T-helper 1 cell (primary cell): ENCODE results near the gene SP140.
"Not testable (repeated sequence)": the region's sequence is repeated elsewhere in the genome, so short reads cannot be mapped to it uniquely, and the experiment has no call there.

Experiments used
- DNase-seq, 5 donors: peaks; one replicate each; pipeline ENCODE4 v3.0.0-alpha.2; 2012 to 2020

SP140 gene

DNA sequence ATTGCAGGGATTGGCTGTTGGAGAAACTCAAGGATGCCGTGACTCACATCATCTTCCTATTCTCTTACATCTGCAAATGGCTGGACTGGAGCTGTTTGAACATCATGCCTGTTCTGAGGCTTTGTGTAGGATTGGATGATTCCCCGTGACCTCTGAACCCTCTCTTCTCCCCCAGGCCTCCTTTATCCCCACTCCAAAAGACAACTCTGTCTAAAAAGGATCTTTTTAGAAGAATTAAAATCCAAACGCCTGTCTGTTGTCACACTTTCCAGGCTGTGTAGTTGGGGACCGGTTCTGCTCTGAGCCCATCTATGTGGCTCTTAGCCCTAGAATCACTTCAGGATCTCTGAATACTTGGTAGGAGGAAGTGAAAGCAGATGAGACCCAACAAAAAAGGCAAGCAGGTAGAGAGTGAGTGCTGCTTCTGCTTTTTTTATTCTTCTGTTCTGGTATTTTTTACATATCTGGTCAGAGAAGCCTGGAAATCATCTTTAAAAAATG is 565 bp downstream of the SP140 start:
- peak in 1 of 5 donors; percentile 53 for DNase-seq

DNA sequence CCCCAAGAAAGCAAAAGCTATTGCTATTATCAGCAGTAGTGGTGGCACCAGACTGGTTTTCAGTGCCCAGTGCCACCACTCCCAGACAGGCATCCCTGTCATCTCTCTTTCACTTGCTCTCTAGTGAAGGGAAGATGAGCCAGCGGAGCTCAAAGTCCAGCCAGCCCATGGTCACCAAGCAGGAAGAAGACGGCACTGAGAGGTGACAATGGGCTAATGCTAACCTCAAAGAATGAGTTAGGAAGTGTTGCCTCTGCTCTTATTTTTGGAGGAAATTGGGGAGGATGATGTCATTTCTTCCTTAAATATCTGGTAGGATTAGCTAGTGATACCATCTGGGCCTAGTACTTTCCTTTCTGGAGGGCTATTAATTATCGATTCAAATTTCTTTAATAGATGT is 1.7 kb downstream of the SP140 start:
- no peak for DNase-seq

DNA sequence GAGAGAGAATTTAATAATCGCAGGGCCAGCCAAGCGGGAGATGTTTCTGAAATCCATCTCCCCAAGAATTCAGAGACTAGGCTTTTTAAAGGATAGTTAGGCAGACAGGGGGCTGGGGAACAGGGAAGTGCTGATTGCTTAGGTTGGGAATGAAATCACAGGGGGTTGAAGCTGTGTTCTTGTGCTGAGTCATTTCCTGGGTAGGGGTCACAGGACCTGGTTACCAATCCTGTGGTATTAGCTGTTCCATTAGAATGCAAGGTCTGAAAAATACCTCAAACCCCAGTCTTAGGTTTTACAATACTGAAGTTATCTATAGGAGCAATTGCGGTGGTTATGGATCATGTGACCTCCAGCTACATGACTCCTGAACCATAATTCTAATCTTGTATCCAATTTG is 4.6 kb downstream of the SP140 start:
- DNase-seq, result peak in 1 of 5 donors; percentile 38

DNA sequence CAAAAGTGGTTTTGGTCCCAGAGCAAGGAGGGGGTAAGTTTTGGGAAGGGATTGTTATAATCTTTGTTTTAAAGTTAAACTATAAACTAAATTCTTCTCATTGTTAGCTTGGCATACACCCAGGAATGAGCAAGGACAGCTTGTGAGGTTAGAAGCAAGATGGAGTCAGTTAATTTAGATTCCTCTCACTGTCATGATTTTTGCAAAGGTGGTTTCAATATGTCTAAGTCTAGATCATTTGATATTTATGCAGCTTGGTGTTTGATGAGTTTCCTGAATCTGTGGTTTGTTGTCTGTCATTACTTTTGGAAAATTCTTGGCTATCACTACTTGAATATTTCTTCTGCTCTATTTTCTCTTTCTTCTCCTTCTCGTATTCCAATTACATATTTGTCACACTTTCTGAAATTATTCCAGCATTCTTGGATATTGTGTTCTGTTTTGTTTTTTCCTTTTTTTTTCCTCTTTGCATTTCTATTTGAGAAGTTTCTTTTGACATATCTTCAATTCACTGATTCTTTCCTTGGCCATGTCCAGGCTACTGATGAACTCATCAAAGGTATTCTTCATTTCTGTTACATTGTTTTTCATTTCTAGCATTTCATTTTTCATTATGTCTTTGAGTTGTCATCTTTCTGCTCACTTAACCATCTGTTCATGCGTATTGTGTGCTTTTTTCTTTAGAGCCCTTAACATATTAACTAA is 5.1 kb downstream of the SP140 start:
- no peak for DNase-seq

DNA sequence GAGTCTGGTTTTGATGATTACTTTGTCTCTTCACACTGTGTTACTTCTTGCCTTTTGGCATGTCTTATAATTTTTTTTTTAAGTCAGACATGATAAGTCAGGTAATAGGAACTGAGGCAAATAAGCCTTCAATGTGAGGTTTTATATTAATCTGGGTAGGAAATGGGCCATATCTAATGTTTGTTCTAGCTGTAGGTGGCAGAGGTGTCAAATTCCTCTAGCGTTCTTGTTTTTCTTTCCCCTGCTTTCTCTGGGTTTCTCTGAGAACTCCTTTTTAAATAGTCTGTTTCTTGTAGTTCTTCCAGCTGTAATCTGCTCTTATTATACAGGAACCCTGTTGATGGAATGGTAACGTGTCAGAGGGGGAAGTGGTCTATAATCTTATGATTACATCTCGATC is 5.7 kb downstream of the SP140 start:
- DNase-seq, result no peak

DNA sequence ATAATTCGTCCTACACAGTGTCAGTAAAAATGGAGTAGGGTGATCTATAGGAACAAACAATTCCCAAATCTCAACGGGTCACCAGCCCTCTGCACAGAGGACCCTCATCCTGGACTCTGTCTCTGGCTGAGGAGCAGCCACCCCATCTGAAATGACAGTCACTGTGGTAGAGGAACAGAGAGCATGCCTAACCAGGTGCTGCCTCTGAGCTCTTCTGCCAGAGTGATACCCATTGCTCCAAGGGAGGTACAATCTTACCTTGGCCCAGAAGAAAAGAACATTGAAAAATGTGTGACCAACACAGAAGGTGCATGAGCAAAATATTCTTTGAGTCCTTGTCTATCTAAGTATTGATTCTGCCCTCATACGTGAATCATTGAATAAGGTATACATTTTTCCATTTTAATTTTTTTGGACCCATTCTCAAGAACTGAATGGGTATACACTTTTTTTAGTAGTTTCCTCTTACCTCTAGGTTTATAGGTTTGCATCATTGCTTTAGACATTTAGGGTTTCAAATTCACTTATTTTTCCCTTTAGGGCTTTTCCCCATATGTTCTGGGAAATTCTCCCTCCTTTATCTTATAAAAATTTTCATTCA is 8.7 kb downstream of the SP140 start:
- DNase-seq, result no peak

DNA sequence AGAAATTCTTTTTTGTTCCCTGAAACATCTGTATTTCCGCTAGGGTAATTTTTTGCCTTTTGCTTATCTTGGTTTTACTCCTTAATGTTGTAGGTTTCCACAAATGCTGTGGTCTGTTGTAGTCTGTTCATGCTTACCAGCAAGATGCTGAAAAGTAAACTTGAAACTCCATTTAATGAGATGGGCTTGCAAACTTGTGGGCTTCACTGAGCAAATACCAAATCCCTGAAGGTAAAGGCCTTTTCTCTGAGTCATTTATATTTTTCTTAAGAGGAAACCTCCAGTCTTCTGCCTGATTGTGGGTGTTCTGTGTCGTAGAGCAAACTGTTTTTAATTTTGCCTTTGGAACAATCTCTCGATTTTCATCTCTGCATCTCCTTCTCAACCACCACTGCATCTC is 9.3 kb downstream of the SP140 start:
- peak in 1 of 5 donors; percentile 75 for DNase-seq

DNA sequence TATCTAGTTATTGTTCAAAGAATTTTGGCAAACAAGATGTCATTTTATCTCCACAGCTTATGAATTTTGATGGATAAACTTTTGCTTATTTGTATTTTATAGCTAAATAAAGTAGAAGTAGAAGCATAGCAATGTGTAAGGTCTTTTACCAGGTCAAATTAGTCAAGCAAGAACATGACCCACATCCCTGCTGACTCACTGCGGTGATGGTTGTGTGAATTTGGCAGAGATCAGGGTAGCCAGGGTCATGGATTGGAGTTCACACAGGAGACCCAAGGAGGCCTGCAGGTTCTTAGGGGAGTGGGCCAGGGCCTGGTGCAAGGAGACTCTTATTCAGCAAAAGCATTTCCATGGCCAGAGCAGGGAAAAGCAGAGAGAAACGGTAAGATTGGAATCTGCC is 18.7 kb downstream of the SP140 start:
- DNase-seq, result no peak

DNA sequence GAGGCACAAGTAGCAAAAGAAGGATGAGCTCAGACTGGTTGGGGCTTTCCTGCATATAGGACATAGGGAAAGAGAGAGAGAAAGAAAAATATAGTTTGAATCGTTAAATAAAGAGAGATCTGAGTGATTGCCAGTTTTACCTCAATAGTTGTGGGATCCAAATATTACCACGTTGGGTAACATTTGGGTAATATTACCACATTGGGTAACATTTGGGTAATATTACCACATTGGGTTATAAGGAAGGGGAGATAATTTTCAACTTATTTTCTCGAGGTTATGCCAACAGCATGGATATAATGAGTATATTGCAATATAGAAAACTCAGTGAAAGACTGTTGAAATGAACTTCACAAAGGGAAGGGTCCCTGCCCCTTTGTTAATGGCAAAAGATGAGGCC is 20.7 kb downstream of the SP140 start:
- no peak for DNase-seq

DNA sequence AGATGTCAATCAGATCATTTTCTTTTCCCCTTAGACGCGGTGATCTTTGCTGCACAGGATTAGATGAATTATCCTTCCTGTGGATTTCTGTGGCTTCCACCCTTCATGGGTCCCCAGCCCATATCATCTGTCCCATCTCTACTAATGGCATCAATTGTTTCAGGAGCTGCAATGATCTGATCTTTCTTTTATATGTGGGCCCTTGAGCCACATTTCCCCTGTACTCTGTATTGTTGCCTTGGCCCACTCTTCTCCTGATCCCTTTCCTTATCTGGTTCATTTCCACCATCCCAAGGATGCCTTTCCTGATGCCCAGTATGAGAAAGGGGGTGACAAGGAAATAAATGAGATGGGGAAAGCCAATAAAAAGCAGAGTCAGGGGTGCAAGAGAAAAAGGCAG is 24.7 kb downstream of the SP140 start:
- DNase-seq, result no peak

DNA sequence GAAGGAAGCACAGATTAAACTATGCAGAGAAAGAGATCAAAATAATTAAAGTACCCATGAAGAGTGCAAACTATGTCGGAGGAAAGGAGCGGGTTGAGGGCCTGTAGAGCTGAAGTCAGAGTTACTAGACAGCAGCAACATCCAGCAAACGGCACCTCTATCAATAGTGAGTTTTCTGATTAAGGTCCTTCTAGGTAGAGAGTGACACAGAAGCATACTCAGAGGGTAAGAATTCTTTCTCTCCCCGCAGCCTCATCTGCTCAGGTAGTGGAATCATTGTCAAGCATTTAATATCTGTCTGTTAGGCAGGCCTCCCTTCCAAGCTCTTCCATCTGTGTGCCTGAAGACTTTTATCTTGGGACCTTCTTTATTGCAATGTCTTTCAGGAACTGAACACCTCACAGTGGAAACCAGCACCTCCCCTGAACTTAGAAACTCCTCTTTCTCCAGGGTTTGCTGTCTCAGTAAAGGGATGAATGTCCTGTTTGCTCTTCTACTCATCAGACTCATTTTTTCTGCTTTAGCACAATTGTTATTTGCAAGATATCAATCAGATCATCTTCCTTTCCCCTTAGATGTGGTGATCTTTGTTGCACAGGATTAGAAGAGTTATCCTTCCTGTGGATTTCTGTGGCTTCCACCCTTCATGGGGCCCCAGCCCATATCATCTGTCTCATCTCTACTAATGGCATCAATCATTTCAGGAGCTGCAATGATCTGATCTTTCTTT is 28.8 kb downstream of the SP140 start:
- DNase-seq, result peak in 3 of 5 donors; percentile 17 to 73 (median 18)

DNA sequence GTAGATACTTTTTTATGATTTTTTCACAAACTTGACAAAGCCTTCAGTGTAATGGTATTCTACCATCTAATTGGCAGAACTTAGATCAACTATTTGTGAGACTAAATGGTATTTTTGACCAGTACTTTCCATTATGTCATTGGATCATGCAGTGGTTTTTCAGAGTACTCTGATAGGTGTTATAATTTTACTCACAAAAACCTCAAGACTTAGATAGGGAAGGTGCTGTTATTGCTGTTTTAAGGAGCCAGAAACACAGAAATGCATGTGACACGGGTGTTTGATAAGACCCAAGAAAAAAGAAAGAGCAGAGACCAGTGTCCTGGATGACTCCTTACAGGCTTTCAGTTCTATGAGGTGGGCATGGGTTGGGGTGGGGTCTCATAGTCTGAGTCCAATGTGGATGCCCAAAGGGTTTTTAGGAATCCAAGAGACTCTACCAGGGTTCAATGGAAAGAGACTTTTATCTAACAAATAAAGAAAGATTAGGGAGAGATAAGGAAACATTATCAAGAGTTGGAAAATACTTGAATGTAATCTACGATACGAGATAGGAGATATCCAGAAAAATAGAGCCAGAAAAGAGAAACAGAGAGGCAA is 31.3 kb downstream of the SP140 start:
- DNase-seq, result peak in 1 of 5 donors; percentile 35

DNA sequence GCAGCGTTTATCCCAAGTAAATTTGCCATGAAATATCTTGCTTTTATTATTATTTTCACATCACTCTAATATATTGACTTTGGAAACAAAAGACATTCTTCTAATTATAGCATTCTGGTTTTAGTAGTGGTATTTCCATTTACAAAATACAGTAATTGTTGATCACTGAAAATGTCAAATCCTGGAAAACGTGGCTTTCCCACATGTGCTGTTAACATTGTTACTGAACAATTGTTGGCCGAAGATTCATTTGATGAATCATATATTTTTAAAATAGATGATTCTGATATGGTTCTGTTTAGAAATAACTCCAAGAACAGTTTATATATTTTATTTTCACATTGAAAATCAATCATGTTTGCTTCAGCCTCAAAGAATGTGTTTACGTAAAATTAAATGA is 32.9 kb downstream of the SP140 start:
- DNase-seq, result no peak

DNA sequence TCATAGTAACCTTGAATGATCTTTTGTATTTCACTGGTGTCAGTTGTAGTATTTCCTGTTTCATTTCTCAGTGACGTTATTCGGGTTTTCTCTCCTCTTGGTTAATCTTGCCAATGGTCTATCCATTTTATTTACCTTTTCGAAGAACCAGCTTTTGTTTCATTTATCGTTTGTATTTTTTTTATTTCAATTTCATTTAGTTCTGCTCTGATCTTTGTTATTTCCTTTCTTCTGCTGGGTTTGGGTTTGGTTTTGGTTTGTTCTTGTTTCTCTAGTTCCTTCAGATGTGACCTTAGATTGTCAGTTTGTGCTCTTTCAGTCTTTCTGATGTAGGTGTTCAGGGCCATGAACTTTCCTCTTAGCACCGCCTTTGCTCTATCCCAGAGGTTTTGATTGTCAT is 36.7 kb downstream of the SP140 start:
- peak in 1 of 5 donors; percentile 62 for DNase-seq

DNA sequence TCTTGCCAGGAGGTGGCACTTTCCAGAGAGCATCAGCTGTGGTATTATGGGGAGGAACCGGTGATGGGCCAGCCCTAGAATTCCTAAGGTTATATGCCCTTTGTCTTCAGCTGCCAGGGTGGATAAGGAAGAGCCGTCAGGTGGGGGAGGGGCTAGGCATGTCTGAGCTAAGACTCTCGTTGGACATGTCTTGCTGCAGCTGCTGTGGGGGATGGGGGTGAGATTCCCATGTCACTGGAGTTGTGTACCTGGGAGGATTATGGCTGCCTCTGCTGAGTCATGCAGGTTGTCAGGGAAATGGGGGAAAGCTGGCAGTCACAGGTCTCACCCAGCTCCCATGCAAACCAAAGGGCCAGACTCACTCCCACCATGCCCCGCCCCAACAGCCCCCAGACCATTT is 39.4 kb downstream of the SP140 start:
- DNase-seq, result not testable (repeated sequence)

DNA sequence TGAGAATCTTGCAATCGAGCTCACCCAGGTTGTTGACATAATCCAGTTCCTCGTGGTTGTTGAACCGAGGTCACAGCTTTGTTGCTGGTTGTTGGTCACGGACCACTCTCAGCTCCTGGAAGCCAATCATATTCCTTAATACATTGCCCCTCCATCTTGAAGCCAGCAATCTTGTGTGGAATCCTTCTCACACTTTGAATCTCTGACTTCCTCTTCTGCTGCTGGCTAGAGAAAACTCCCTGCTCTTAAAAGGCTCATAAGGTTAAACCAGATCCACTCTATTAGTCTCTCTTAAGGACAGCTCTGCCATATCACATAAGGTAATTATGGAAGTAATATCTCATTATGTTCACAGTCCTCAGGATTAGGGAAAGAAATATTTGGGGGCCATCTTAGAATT is 41.1 kb downstream of the SP140 start:
- DNase-seq, result no peak

DNA sequence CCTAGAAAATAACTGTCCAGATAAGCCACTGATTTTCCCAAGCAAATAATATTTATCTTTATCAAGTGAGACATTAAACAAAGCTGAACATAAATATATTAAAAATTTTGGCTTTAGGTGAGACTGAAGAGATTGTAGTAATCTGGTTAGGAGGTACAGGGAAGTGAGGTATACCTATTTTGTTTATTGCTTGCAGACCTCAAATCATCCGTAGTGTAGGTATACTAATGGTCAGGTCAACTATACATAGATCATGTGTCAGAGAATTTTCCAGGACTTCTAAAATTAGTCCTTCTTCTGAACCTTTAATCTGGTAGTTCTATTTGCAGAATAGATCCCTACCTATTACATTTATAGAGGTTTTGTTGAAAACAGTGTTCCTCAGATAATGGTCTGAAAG is 41.5 kb downstream of the SP140 start:
- no peak for DNase-seq

DNA sequence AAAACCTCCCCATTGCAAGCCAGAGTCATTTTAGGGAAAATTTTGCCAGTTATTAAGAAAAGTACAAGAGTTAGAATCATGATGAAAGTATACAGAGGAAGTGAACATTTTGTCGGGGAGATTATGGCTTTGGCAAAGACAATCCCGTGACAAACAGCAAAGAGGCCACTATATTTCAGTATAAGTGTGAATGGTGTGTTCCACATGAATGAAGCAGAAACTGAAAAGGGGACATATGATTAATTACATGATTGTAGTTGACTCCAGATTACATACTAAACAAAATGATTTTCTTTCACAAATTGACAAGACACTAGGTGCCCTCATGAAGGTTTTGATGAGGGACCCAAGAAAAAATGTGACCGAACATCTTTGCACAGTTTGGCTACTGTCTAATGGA is 42.0 kb downstream of the SP140 start:
- peak in 1 of 5 donors; percentile 25 for DNase-seq

DNA sequence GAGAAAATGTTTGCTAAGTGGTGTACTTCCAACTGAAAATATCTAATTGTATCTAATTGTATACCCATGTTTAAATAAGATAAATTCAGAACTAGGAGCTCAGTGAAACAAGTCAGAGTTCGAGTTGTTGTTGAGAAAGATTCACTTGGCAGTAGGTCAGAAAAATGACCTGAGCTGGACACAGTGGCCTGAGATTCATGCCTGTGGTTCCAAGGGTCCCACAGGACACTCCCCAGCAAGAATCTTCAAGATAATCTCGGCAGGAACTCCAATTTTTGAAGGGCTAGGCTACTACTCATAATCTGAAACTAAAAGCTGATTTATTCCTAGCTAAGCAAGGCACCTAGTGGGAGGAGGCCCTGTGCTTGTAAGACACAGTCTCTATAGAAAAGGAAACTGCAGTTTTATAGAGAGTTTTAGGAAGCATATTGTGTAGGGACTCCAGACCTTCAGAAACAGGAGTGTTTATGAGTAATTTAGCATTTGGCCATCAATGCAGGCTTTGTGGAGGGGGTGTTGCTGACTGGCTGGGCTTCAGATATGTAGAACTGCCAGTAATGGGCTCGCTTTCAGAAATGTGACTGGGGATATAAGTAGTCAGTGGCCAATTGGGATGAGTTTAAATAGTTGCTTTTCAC is 43.2 kb downstream of the SP140 start:
- peak in 1 of 5 donors; percentile 40 for DNase-seq

DNA sequence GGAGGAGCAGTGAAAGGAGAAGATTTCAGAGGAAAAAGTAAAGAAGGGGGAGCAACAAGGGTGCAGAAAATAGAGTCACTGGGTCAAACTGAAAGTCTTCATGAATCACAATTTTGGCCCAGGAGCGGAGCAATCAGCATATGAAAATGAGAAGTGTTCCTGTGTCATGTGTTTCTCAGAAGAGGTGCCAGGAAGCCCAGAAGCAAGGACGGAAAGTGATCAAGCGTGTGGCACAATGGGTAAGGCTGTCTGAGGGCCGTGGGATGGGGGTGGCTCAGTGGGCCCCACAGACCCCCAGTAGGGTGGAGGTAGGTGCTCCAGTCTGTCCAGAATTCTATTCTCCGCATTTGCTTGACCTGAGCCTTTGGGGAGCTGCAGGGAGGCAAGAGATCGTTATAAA is 44.2 kb downstream of the SP140 start:
- DNase-seq, result peak in 1 of 5 donors; percentile 61

DNA sequence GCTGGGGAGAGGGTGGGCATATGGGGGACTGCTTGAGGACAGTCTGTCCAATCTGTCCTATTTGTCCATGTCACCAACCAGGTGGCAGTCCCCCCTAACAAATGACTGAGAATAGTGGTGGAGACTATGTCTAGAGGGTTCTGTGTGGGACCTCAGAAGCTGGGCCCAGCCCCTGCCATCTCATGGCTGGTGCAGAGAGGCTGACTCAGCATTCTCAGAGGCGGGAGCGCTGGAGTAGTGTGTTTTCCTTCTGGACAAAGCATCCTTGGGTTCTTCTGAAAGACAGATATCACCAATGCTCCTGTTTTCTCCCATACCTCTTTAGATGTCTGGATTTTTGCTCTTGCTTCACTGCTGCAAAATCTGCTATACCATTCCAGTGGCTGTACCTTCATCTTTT is 57.4 kb downstream of the SP140 start:
- no peak for DNase-seq

DNA sequence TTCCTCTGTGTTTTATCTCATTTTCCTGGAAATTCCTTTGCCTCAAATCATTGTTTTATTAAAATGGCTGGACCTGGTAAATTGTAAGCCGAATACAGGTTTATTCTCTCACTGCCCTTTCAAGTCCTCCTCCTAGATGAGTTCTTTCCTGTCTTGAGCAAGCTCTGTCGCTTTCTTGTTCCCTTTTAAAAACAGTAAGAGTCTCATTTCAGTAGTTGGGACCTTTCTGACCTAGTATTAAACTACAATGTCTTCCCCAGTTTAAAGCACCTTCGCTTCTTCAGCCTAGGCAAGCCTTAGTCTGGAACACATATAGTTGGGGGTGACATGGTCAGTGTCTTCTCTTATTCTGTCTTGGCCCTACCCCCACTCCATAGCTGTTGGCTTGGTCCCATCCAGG is 60.5 kb downstream of the SP140 start:
- DNase-seq, result no peak

DNA sequence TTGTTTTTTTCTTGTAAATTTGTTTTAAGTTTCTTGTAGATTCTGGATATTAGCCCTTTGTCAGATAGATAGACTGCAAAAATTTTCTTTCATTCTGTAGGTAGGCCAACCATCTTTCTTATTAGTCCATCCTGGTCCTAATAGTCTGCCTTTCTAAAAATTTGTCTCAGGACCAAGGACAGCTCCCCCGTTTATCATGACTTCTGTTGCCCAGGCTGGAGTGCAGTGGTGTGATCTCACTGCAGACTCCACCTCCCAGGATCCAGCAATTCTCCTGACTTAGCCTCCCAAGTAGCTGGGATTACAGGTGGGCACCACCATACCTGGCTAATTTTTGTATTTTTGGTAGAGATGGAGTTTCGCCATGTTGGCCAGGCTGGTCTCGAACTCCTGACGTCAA is 63.8 kb downstream of the SP140 start:
- DNase-seq, result peak in 1 of 5 donors; percentile 18
